ACC112 (cell line): Measurements from ENCODE around the gene SCGB1D4.
"Not testable (repeated sequence)": the region's sequence is repeated elsewhere in the genome, so short reads cannot be mapped to it uniquely, and the experiment has no call there.

Source experiments
- H2AFZ ChIP-seq: fragments of 200-600 bp; sonication (generic); one replicate; pipeline ENCODE4 v1.6.0; 2017; ENCODE audit warnings: antibody characterized with exemption, low read length; ENCODE audit not compliant: unreplicated experiment
- H3K27ac ChIP-seq: fragments of 200-600 bp; sonication (generic); 2 replicates; pipeline ENCODE4 v1.5.1; 2014; ENCODE audit warnings: low read depth, mild to moderate bottlenecking, antibody characterized with exemption, low read length, moderate library complexity
- H3K27me3 ChIP-seq: fragments of 200-600 bp; sonication (generic); 2 replicates; pipeline ENCODE4 v1.6.1; 2014; ENCODE audit warnings: mild to moderate bottlenecking, antibody characterized with exemption, low read length, moderate library complexity, mixed read lengths; ENCODE audit not compliant: insufficient read depth
- H3K36me3 ChIP-seq: fragments of 200-600 bp; sonication (generic); 2 replicates; pipeline ENCODE4 v1.6.1; 2016; ENCODE audit warnings: mild to moderate bottlenecking, antibody characterized with exemption, low read length, moderate library complexity, mixed read lengths; ENCODE audit not compliant: insufficient read depth
- H3K4me1 ChIP-seq: fragments of 200-600 bp; sonication (generic); one replicate; pipeline ENCODE4 v1.6.1; 2016; ENCODE audit warnings: low read length, mixed read lengths; ENCODE audit not compliant: insufficient read depth, unreplicated experiment, control insufficient read depth
- H3K4me3 ChIP-seq: fragments of 200-600 bp; sonication (generic); 2 replicates; pipeline ENCODE4 v1.5.1; 2014; ENCODE audit warnings: mild to moderate bottlenecking, low read depth, low read length
- H3K79me2 ChIP-seq: fragments of 200-600 bp; sonication (generic); one replicate; pipeline ENCODE4 v1.6.0; 2016; ENCODE audit warnings: low read length; ENCODE audit not compliant: control insufficient read depth, unreplicated experiment, insufficient read depth

Gene SCGB1D4, protein sequence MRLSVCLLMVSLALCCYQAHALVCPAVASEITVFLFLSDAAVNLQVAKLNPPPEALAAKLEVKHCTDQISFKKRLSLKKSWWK

DNA sequence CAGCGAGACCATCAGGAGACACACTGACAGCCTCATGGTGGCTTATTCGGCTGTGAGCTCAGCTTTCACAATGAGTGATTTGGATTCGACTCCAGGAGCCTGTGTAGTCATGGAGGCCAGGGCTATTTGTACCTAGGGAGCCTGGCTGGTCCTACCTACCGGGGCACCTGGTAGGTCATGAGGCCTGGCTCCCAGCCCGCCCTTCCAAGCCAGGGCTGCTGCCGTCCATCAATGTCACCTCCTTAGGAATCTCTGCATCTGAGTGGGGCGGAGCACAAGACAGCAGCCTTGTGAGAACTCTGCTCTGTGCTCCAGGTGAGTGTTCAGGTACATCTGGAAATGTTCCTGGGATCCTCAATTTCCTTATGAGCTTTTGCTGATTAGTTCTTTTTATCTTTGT is at the start of gene SCGB1D4:
Gene SCGB1D4 (minus strand): TSS at position 101 of the 400 bp plus-strand sequence. CDS start 65 bp downstream, at position 36.
- Histone ChIP-seq H3K36me3 (no peaks in the 10 kb centered on the region), H2AFZ (no peak within 1 kb of the TSS), H3K4me1 (no peaks in the 10 kb centered on the region), H3K27ac (no peak within 1 kb of the TSS), H3K4me3 (no peak within 1 kb of the TSS), H3K79me2 (no peaks in the 10 kb centered on the region), H3K27me3 (peaks cover 94% of the 10 kb centered on the region)

DNA sequence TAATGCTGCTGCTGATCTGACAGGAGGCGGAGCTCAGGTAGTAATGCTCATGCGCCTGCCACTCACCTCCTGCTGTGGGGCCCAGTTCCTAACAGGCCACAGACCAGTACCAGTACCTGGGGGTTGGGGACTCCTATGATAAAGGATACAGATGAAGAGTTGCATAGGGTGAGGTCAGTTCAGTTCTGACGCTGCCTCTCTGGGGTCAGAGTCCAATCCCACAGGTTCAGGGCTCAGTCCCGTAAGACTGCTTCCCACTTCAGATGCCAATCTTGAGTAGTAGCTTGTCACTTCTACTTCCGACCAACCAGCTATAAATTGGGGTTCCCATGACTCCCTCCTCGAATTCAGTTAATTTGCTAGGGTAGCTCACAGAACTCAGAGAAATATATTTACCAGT is 47.0 kb upstream of the SCGB1D4 start:
- no peaks in the 10 kb centered on the region for H3K36me3 ChIP-seq
- no peak overlapping the region for H3K27ac ChIP-seq
- no peak overlapping the region for H2AFZ ChIP-seq
- H3K4me1 ChIP-seq: no peaks in the 10 kb centered on the region
- no peak overlapping the region for H3K4me3 ChIP-seq
- no peaks in the 10 kb centered on the region for H3K27me3 ChIP-seq
- no peaks in the 10 kb centered on the region for H3K79me2 ChIP-seq

DNA sequence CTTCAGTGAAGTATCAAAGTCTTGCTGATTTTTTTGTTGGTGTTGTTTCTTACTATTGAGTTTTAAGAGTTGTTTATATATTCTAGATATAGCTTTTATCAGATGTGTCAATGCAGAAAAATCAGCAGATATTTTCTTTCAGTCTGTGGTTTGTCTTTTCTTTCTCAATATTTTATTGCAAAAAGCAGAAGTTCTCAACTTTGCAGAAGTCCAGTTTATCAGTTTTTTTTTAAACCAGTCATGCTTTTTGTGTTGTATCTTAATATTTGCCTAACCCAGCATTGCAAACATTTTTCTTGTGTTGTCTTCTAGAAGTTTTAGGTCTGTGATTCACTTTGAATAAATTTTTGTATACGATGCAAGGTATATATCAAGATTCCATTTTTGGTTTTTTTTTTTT is 45.3 kb upstream of the SCGB1D4 start:
- Histone ChIP-seq H3K79me2 (no peaks in the 10 kb centered on the region), H3K4me1 (no peaks in the 10 kb centered on the region), H3K4me3 (no peak overlapping the region), H3K36me3 (no peaks in the 10 kb centered on the region), H3K27me3 (peaks cover 5% of the 10 kb centered on the region; the same call in 1 of the 2 replicates), H3K27ac (no peak overlapping the region), H2AFZ (no peak overlapping the region)

DNA sequence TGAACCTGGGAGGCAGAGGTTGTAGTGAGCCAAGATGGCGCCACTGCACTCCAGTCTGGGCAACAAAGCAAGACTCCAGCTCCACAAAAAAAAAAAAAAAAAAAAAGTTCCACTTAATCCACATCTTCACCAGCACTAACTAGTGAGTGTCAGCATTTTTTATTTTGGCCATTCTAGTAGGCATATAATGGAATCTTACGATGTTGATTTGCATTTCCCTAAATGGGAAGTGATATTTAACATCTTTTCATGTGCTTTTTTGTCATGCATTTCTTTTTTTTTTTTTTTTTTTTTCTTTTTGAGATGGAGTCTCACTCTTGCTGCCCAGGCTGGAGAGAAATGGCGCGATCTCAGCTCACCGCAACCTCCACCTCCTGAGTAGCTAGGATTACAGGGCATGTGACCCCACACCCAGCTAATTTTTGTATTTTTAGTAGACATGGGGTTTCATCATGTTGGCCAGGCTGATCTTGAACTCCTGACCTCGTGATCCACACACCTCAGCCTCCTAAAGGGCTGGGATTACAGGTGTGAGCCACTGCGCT is 44.8 kb upstream of the SCGB1D4 start:
- H3K4me1 ChIP-seq, H3K27ac ChIP-seq, H3K36me3 ChIP-seq, H2AFZ ChIP-seq, H3K4me3 ChIP-seq, H3K27me3 ChIP-seq, H3K79me2 ChIP-seq: not testable (repeated sequence)

DNA sequence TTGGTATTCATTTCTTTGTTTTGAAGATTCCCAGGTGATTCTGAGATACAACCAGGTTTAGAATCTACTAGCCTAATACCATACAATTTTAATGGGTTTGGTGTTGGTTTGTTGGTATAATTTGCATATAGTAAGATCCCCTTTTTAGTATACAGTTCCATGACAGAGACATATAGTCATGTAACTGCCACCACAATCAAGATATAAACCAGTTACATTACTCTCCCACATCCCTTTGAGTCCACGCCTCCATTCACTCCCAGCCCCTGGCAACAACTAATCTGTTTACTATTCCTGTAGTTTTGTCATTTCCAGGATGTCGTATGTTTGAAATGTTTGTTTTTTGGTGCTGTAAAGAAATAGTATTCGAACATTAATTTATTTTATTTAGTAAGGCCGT is 42.7 kb upstream of the SCGB1D4 start:
- Histone ChIP-seq H3K27ac (no peak overlapping the region), H3K36me3 (no peaks in the 10 kb centered on the region), H3K4me3 (no peak overlapping the region), H3K27me3 (peaks cover 26% of the 10 kb centered on the region), H3K79me2 (no peaks in the 10 kb centered on the region), H2AFZ (no peak overlapping the region), H3K4me1 (no peaks in the 10 kb centered on the region)

DNA sequence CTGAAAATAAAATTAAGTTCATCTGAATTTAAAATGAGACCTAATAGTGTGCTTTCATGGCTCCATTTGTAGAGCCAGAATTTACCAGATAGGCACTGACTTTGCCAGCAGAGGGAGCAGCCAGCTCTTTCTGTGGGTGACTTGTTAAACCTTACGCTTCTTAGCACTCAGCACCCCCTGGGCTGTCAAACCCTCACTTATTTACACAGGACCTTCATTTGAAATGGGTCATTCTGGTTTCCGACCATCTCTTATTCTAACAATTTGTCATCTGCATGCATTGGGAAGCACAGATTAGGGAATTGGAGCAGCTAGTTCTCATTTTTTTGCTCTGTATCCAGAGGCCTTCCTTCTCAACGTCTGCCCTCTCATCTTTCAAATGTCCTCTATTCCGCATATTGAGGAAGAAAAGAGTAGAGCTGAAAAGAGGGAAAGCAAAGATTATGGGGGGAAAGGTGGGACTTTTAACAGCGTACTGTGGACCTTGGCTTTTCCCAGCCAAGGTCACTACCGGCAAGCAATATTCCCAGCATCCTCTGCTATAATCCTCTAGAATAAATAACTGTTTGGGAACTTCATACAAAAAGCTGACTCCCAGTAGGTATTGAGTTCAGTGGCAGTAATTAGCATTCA is 41.5 kb upstream of the SCGB1D4 start:
- no peaks in the 10 kb centered on the region for H3K4me1 ChIP-seq
- no peak overlapping the region for H2AFZ ChIP-seq
- H3K27ac ChIP-seq: no peak overlapping the region
- no peaks in the 10 kb centered on the region for H3K36me3 ChIP-seq
- H3K79me2 ChIP-seq: no peaks in the 10 kb centered on the region
- no peak overlapping the region for H3K4me3 ChIP-seq
- peaks cover 38% of the 10 kb centered on the region for H3K27me3 ChIP-seq

DNA sequence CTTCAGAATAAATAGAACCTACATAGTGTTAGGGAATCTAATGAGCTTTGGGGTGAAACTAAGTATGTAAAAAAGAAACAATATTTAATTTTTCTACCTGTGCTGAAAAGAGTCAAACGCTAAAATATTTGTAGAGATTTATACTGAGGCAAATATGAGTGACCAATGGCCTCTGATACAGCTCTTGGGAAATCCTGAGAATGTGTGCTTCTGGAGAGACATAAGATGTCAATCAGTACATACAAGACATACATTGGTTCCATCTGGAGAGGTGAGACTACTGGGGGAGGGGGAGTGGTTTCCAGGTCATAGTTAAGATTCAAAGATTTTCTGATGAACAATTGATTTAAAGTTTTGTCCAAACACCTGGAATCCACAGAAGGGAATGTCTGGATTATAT is 39.3 kb upstream of the SCGB1D4 start:
- H3K79me2 ChIP-seq: no peaks in the 10 kb centered on the region
- peak overlapping the region; percentile 90 for H2AFZ ChIP-seq
- no peaks in the 10 kb centered on the region for H3K4me1 ChIP-seq
- H3K27me3 ChIP-seq: peaks cover 59% of the 10 kb centered on the region
- H3K4me3 ChIP-seq: peak overlapping the region; percentile 78
- no peak overlapping the region for H3K27ac ChIP-seq
- no peaks in the 10 kb centered on the region for H3K36me3 ChIP-seq

DNA sequence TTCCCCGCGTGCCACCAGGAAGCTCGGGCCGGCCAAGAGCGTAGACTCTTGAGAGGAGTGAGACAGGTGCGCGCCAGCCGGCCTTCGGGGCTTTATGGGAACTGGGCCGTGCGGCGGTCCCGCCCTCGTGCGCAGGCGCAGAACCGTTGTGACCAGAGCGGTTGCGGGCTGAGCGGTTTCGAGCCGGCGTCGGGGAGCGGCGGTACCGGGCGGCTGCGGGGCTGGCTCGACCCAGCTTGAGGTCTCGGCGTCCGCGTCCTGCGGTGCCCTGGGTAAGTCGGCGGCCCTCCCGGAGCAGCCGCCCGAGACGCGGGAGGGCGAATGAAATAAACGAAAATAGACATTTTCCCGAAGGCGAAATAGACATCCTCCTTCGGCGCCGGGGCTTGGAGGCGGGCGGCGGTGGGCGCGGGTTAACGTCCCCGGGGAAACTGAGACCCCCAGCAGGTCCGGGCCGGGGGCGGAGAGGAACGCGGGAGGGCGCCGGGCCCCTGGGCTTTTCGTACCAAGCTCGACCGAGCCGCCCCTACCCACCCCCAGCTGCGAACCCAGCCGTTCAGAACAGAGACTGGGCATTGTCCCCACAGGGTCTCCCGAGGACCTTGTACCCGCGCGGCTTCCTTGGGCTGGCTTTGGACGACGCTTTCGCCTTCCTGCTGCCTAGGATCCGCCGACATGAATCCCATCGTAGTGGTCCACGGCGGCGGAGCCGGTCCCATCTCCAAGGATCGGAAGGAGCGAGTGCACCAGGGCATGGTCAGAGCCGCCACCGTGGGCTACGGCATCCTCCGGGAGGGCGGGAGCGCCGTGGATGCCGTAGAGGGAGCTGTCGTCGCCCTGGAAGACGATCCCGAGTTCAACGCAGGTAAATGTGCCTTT is 38.7 kb upstream of the SCGB1D4 start, which contains the start of gene ASRGL1:
Gene ASRGL1 (plus strand): TSS at position 146 of the 879 bp plus-strand sequence. CDS start 530 bp downstream, at position 676.
- Histone ChIP-seq H2AFZ (peak within 1 kb of the TSS; percentile 90), H3K27ac (no peak within 1 kb of the TSS)

DNA sequence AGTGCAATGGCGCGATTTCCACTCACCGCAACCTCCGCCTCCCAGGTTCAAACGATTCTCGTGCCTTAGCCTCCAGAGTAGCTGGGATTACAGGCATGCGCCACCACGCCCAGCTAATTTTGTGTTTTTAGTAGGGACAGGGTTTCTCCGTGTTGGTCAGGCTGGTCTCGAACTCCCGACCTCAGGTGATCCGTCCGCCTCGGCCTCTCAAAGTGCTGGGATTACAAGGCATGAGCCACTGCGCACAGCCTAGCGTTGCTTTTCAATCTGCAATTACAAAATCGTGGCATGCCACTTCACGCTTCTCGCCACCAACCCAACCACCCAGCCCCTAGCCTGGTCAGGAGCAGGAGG is 38.1 kb upstream of the SCGB1D4 start:
- Histone ChIP-seq H3K27me3 (peaks cover 71% of the 10 kb centered on the region), H3K4me3 (peak overlapping the region; percentile 78)
- H2AFZ ChIP-seq, H3K36me3 ChIP-seq, H3K27ac ChIP-seq, H3K4me1 ChIP-seq, H3K79me2 ChIP-seq: not testable (repeated sequence)

More for the DNA sequence above, 38.7 kb upstream of the SCGB1D4 start, which contains the start of gene ASRGL1:
- Histone ChIP-seq H3K27me3 (peaks cover 66% of the 10 kb centered on the region), H3K36me3 (no peaks in the 10 kb centered on the region), H3K79me2 (no peaks in the 10 kb centered on the region), H3K4me3 (peak within 1 kb of the TSS; percentile 78), H3K4me1 (no peaks in the 10 kb centered on the region)

DNA sequence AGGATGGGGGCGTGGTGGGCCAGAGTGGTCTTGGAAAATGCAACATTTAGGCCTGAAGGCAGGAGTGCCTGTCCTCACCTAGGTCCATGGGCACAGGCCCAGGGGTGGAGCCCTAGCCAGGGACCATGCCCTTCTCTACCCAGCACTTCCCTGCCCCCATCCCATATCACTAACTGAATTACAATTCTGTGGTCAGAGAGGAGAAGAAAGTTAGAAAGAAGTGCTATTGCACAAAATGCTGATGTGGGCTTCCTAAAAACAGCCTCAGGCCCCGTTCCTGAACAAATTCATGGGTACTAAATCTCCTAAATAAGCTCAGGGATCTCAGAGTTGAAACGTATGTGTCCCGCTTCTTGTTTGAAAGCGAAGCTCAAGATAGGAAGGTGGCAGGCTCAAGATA is 34.9 kb upstream of the SCGB1D4 start:
- Histone ChIP-seq H2AFZ (no peak overlapping the region), H3K27me3 (peaks cover 86% of the 10 kb centered on the region), H3K27ac (no peak overlapping the region), H3K4me1 (no peaks in the 10 kb centered on the region), H3K36me3 (no peaks in the 10 kb centered on the region), H3K79me2 (no peaks in the 10 kb centered on the region), H3K4me3 (no peak overlapping the region)
